Activated effector memory CD4-positive, alpha-beta T cell treated with Interleukin-2 at 50 U/mL for 16 hours (primary cell): ENCODE data around the gene PARVB.

ENCODE experiments used
- DNase-seq: peaks from one replicate; pipeline ENCODE4 v3.0.0-alpha.2; 2020

Gene PARVB

GRCh38 chr22:44166498-44167276, 142.6 kb downstream of the PARVB start:
- no peak for DNase-seq

GRCh38 chr22:44167501-44167900, 143.4 kb downstream of the PARVB start:
- DNase-seq: no peak

- no peak for DNase-seq
Observed at GRCh38 chr22:44168206-44168605, 144.1 kb downstream of the PARVB start.

GRCh38 chr22:44170470-44170869, 146.4 kb downstream of the PARVB start:
- no peak for DNase-seq

- no peak for DNase-seq
Observed at GRCh38 chr22:44171561-44171960, 147.5 kb downstream of the PARVB start.

- DNase-seq: no peak
Observed at GRCh38 chr22:44172370-44173108, 148.4 kb downstream of the PARVB start.

- DNase-seq: no peak
Observed at GRCh38 chr22:44173154-44173553, 149.1 kb downstream of the PARVB start.

GRCh38 chr22:44175676-44176075, 151.6 kb downstream of the PARVB start:
- DNase-seq: no peak

GRCh38 chr22:44179196-44179988, 155.3 kb downstream of the PARVB start:
- no peak for DNase-seq

GRCh38 chr22:44179989-44180705, 156.0 kb downstream of the PARVB start:
- no peak for DNase-seq

- DNase-seq: peak; percentile 7
Observed at GRCh38 chr22:44180706-44181032, 156.6 kb downstream of the PARVB start, which contains the start of gene PARVG. PARVG (plus strand) TSS chr22:44180925; CDS start chr22:44183330, 2,405 bp downstream.

GRCh38 chr22:44181033-44181911, 157.2 kb downstream of the PARVB start:
- DNase-seq: peak; percentile 58

- DNase-seq: no peak
Observed at GRCh38 chr22:44181912-44182587, 157.9 kb downstream of the PARVB start.

GRCh38 chr22:44182588-44183286, 158.6 kb downstream of the PARVB start:
- DNase-seq: peak; percentile 34

GRCh38 chr22:44183287-44183588, 159.1 kb downstream of the PARVB start:
- no peak for DNase-seq

GRCh38 chr22:44184006-44184405, 159.9 kb downstream of the PARVB start:
- no peak for DNase-seq

GRCh38 chr22:44185237-44186120, 161.4 kb downstream of the PARVB start:
- no peak for DNase-seq

- DNase-seq: no peak
Observed at GRCh38 chr22:44186121-44186510, 162.0 kb downstream of the PARVB start.

GRCh38 chr22:44186737-44187136, 162.6 kb downstream of the PARVB start:
- DNase-seq: no peak
